ENCODE data around the gene MUC22. TPM values are rescaled to one million over a fixed set of nuclear protein-coding genes. Genes with fewer than 3 reads are reported as not detected.

Gene MUC22
- total and polyA plus RNA-seq, 2 of the 4 experiments (the other 2 are of a cell fraction), result 0.02 TPM; not detected in 1

DNA sequence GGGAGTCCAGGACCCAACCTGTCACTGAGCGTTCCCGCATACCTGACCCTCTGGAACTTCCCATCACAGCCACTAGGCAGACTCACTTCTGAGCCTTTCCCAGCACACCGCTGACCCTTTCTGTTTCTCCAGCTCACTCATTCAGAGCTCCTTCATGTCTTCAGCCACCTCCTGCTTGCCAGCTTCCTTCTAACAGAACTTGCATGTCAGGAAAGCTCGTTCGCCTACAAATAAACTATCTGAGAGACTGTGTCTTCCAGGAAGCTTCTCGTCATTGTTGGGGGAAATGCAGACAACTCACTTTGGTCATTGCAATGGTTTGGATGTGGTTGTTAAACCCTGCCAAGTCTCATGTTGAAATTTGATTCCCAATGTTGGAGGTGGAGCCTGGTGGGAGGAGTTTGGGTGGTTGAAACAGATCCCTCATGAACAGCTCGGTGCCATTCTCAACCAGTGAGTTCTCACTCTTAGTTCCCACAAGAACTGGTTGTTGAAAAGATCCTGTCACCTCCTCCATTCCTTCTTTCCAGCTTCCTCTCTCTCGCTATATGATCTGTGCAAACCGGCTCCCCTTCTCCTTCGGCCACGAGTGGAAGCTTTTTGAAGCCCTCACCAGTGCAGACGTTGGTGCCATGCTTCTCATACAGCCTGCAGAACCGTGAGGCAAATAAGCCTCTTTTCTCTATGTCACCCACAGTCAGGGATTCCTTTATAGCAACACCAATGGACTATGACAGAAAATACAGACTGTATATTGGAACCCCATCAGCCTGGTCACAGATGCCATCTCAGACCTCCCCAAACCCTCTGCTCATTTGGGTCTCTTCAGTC is 28.1 kb upstream of the MUC22 start:
- POLR2A ChIA-PET (ENCODE audit: unreplicated experiment), result no interaction called here
- peak overlapping the region; percentile 71 for H3K4me2 ChIP-seq (ENCODE audit: low read depth, low read length)
- intact Hi-C loops (cut with micrococcal nuclease), result no loop called here

More for the DNA sequence above, 28.1 kb upstream of the MUC22 start:
- H2AFZ ChIP-seq (replicated peaks; ENCODE audit: low read length, poor library complexity), result peak overlapping the region; percentile 79
- H3K4me3 ChIP-seq (ENCODE audit: insufficient read depth, low read depth, low read length), result peak overlapping the region; percentile 17; the same call in 1 of the 2 replicates
- H3K23ac ChIP-seq (ENCODE audit: low read depth, low read length), result no peak overlapping the region
- no peak overlapping the region for H4K91ac ChIP-seq (ENCODE audit: insufficient read depth, low read depth, low read length)
- no peak overlapping the region for H4K5ac ChIP-seq (ENCODE audit: low read depth, low read length)
- H3K14ac ChIP-seq (replicated peaks; ENCODE audit: low read depth, low read length), result no peak overlapping the region; the same call in 1 of the 2 replicates
- no peak overlapping the region for H3K4ac ChIP-seq (ENCODE audit: low read depth, low read length)
- TF ChIP-seq BHLHE40 (IDR thresholded peaks at IDR 0.05; ENCODE audit: low read depth, low read length) (no peak), FOS (IDR thresholded peaks at IDR 0.05; ENCODE audit: low read depth, low read length) (no peak), ELK1 (IDR thresholded peaks at IDR 0.05; ENCODE audit: borderline replicate concordance, low read depth, low read length) (no peak), RAD21 (IDR thresholded peaks at IDR 0.05; ENCODE audit: low read length) (peak; percentile 24), CTCF (conservative IDR thresholded peaks at IDR 0.05; ENCODE audit: low read depth, low read length) (peak; percentile 12; the same call in 1 of the 2 replicates), POLR2A (IDR thresholded peaks at IDR 0.05; ENCODE audit: low read depth, low read length) (no peak), MAZ (IDR thresholded peaks at IDR 0.05; ENCODE audit: borderline replicate concordance, low read depth, low read length) (no peak)
- no peak overlapping the region for H4K8ac ChIP-seq (ENCODE audit: low read depth in 2 of 2, low read length in 2 of 2)
- H3K36me3 ChIP-seq (ENCODE audit: control insufficient read depth, insufficient read depth, low read length), result no peaks in the 10 kb centered on the region
- H3K9ac ChIP-seq (ENCODE audit: low read depth, low read length), result no peak overlapping the region
- CTCF ChIA-PET, result interaction anchor here (0.6 to 1.2 kb wide), 3 partner anchors 21 to 391 kb away, joined by 3 to 12 read pairs (median 4); no protein-coding TSS in a partner anchor
- H3K9me1 ChIP-seq (ENCODE audit: insufficient read depth, low read length), result no peaks in the 10 kb centered on the region
- no peak overlapping the region for H2BK120ac ChIP-seq (ENCODE audit: low read depth, low read length)
- H3K27ac ChIP-seq (ENCODE audit: insufficient read depth, low read length), result no peak overlapping the region
- no peak overlapping the region for H2BK15ac ChIP-seq (ENCODE audit: low read depth, low read length)
- in situ Hi-C loops (cut with MboI; ENCODE audit: low sequenced_read_pairs), result no loop called here
- H3K79me1 ChIP-seq (ENCODE audit: low read depth in 1 of 2, low read length in 2 of 2), result no peaks in the 10 kb centered on the region
- no peak overlapping the region for H3K18ac ChIP-seq (ENCODE audit: low read depth, low read length)
- no peaks in the 10 kb centered on the region for H3K9me3 ChIP-seq (ENCODE audit: control insufficient read depth, insufficient read depth, low read length)
- peak overlapping the region; percentile 17 for H2AK9ac ChIP-seq (replicated peaks; ENCODE audit: low read depth, low read length, poor library complexity)
- H3K27me3 ChIP-seq (ENCODE audit: control insufficient read depth, insufficient read depth, low read length), result peaks cover 21% of the 10 kb centered on the region
- peaks cover 6% of the 10 kb centered on the region; the same call in 1 of the 2 replicates for H3K4me1 ChIP-seq (ENCODE audit: control insufficient read depth, insufficient read depth, low read length)
- H2BK5ac ChIP-seq (ENCODE audit: low read depth, low read length, poor library complexity, severe bottlenecking), result no peak overlapping the region
- ATAC-seq (ENCODE audit: low read depth), result peak; percentile 97
- H3K56ac ChIP-seq (ENCODE audit: extremely low read depth, insufficient read depth, low read length), result no peak overlapping the region
- BruUV-seq (replicated peaks), result no TSS peak
- no peak overlapping the region for H2AK5ac ChIP-seq (ENCODE audit: low read depth, low read length)
- H4K20me1 ChIP-seq (ENCODE audit: insufficient read depth, low read length), result no peaks in the 10 kb centered on the region; the same call in 1 of the 2 replicates
- H2BK20ac ChIP-seq (ENCODE audit: low read depth, low read length), result no peak overlapping the region
- peak; percentile 81 for DNase-seq
- dilution Hi-C loops (cut with HindIII; ENCODE audit: low sequenced_read_pairs, unreplicated experiment), result no loop called here
- 15% methylated on average over 8 of the region's 13 CpGs; no CpG with 5 or more reads in 1 of the 2 experiments for WGBS, 2 experiments (ENCODE audit: extremely low coverage in 2 of 2, insufficient read length in 1 of 2)

All from IMR-90 (cell line).